ENCODE results near the gene TNFSF15.

The TNFSF15 gene

DNA sequence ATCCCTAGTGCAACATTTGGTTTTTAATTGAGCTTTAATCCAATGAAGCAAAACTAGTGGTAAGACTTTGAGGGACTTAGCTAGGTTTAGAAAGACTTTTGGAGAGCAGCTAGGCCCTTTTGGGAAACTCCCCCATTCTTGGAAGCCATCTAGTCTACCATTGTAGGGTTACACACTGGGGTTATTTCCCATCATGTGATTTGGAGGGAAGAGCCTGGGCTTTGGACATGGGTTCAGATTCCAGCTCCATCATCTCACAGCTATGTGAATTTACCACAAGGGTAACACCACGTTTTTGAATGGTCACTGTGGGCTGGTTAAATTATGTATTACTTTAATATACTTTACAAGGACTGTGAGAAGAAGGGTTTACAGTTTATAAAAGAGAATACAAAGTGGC is 18.3 kb upstream of the TNFSF15 start:
- no peak for DNase-seq

DNA sequence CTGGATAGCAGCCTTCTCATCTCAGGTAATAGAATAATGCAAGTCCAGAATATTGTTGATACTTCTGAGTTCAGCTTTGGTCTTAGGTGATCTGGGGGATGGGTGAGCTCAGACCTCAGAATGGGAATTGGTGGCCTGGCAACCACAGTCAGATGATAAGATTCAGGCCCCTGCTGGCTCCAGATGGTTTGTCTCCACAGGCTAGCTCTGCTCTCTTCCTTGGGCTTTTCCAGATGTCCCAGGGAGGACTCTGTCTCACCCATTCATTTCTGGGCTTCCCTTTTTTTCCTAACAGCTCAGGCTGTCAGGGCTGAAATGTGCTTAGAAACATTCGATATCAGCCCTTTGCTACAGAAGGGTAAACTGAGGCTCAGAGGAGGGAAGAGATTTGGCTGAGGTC is 17.6 kb upstream of the TNFSF15 start:
- no peak for DNase-seq

DNA sequence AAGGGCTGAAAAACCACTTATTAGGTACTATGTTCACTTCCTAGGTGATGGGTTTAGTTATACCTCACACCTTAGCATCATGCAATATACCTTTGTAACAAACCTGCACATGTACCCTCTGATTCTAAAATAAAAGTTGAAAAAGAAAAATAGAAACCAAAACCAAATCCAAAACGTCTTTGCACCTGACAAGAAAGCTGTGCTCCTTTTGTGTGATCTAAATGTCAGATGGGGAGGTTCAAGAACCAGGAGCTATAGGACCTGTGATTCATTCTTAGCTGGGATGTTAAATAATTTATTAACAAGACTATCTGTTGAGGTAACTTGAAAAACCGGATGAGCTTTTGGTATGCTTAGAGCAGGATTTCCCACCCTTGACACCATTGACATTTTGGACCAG is 16.9 kb upstream of the TNFSF15 start:
- DNase-seq: no peak

DNA sequence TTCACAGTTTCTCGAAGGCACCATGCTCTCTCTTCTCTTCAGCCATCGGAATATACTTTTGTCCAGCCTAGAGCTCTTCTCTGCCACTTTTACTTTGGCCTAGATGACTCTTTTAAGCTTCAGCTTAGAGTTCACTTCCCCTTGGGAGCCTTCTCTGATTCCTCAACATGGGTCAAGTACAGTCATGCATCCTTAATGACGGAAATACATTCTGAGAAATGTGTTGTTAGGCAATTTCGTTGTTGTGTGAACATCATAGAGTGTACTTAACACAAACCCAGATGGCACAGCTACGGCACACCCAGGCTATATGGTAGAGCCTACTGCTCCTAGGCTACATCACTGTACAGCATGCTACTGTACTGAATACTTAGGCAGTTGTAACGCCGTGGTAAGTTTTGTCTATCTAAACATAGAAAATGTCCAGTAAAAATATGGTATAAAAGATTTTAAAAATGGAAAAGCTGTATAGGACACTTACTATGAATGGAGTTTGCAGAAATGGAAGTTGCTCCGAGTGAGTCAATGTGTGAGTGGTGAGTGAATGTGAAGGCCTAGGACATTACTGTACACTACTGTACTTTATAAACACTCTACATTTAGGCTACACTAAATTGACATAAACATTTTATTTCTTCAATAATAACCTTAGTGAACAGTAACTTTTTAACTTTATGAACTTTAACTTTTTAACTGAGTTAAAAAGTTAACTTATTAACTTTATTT is 15.1 kb upstream of the TNFSF15 start:
- DNase-seq: no peak

DNA sequence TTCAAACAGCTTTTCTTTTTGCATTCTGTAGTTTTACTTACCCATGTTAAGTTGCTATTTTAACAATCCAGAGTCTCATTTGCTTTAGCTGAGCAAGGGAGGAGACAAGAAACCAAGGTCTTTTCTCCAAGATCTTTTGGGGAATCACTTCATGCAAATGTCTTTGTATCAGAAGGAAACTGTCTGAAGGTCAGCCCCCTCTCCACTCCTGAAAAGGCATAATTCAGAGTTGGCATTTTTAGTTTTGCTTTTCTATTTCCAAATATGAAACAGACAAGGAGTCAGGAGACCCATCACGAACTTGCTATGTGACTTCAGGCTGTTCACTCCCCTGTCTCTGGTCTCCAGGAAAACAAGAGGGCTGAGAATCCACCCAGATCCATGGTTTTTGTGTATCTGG is 12.3 kb upstream of the TNFSF15 start:
- DNase-seq: no peak

DNA sequence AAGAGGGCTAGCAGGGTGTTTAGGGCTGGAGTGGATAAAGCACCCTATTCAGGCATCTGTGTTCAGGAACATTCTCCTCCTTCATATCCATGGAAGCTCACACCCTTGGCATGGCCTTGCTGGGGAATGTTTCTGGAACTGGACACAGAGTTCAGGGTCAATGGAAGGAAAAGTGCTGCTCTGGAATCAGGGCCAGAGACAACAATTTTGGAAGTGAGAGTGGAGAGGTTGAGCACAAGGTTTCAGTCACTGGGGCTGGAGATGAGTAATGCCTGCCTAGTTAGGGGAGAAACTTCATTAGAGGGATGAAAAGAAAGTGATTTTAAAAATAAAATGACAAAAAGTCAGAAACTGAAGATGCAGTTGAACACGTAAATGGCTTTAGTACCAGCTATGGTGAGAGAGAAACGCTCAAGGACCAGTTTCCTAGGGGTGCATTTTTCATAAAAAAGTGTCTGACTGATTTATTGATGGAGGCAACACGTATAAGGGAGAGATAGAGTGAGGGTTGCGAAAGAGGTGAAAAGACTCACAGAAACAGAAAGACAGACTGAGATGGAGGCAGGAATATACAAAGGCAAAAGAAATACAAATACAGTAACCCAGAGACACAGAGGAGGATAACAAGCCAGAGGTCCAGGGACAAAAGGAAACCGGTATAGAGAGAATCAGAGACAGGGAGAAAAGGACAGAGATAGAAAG is 8.0 kb upstream of the TNFSF15 start:
- no peak for DNase-seq

DNA sequence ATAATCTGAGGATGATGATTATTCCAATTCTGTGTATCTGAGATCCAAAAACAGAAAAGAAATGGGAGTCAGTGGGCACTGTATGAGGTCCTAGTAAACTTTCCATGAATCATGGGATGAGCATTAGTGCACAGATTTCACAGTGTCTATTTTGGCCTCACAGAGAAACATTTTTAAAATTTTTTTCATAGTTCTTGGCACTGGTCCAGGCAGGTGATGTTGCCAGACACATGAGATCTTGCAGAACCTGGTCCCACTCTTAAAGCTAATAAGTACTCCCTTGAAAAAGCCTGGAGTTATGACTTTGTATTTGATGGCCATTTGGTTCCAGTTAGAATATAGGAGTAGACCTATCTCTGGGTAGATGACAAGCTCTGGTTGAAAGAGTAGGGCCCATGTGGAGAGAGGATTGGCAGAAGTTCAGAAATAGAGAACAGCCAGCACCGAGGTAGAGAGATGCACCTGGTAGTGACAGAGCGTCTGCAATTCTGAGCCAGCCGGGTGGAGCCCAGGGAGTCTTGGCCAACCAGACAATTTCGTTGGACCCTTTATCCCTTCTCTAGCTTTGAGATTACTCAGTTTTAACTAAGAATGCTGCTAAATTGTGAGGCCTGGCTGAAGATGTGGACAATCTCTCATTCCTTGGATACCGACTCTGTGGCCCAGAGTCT is 6.3 kb upstream of the TNFSF15 start:
- DNase-seq: no peak

DNA sequence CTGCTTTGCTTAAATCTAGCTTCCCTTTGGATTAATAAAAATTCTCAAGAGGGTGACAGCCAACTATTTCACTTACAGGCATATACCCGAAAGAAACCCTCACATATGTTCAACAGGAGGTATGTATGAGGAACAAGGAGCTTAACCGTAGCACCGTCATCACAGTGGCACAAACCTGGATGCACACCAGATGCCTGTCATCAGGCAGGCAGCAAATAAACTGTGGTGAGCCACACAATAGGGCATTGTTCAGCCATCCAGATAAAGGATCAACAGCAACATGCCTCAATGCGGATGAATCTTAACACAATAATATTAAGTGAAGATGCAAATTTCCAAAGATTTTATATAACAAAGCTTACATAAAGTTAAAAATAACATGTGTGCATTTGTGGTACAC is 5.5 kb upstream of the TNFSF15 start:
- no peak for DNase-seq

DNA sequence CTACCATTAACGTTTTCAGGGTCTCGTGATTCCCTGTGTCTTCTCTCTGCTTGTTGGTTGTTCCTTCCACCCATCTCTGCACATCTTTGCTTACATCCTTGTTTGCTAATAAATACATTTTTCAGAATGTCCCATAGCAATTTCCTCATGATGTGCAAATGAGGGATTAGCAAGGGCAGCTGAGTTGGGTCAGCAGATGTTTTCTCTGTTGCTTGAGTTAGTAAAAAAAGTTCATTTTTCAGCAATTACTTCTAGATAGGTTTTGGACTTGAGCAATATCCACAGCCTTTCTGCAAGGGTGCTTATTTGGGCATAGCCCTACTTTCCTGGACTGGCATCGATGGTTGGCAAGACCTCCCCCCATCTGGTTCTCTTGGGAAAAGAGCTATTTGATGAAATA is 4.8 kb upstream of the TNFSF15 start:
- no peak for DNase-seq

DNA sequence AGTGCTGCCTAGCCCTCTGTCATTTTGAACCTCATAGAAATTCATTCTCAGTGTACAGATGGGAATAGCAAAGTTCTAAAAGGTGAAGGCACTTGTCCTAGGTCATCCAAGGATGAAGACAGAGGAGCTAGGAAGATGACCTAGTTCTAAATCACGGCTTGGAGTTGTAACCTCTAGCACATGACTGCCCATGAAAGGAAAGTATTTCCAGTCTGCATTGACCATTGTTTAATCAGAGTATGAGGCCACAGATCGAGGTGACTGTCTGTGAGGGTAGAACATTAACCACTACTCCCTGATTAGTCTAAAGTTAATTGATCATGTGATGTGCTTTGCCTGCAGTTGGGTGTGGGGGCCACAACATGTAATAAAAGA is 674 bp upstream of the TNFSF15 start:
- DNase-seq: no peak

DNA sequence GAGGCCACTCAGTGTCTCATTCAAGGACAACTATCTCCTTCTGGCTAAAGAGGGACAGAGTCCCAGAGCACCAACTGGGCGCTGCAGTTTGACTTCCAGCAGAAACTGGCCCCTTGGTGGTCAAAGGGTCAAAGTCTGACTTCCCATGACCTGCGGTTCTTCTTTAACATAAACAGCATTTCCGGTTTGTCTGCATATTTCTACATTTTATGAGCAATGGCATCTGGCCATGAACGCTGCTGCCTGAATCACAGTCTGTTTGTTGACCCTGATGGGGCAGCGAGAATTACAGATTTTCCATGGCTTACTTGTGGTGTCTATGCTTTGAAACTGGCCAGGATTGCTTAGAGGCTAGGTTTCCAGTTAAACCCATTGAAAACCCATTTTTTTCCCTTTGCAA is 1.3 kb downstream of the TNFSF15 start:
- DNase-seq: no peak

DNA sequence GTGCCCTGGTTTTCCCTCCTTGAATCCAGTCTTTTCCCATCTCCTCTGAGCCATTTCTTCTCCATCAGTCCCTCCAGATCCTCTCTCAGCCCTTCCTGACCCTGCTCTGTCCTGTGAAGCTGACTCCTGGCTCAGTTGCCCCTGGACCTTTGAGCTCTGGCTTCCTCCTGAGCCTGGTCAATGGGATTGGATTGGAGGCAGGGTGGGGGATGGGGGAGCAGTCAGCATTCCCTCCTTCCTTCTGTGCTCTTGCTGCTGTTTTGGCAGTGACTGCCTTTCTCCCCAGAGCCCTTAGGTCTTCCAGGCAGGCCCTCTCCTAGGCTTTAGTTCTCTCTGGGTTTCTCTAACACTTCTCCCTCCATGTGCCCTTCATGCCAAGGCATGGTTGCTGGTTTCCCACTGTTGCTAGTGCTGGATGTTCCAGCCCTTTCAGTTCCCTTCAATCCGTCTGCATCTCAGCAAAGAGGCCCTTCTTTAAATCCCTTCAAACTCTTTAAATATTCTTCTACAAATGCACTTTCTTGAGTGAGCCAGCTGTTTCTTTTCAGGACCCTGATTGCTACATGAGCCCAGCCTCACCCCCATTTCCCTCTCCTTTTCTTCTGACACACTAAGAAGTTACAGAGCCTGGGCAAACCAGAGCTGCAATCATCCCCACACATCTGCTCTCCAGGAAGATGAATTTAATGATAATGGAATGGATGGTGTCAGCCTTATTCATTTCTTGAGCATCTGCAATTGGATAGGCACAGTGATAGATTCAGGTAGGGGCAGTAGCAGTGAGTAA is 2.2 kb downstream of the TNFSF15 start:
- DNase-seq: no peak

DNA sequence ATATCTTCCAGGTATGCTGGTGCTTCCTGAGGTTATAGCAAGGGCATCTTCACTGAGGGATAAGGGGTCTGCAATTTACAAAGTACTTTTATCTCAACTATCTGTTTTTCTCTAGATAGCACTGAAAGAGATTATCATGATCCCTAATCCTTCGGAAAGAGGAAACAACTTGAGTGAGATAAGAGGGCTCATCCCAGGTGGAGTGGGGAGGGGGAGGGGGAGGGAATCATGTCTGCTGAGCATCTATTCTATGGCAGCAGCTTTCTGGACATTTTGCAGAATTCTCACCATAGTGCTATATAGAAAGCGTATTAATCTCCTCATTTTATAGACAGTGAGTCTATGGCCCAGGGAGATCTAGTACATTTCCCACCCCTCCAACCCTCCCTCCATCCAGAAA is 5.9 kb downstream of the TNFSF15 start:
- no peak for DNase-seq

DNA sequence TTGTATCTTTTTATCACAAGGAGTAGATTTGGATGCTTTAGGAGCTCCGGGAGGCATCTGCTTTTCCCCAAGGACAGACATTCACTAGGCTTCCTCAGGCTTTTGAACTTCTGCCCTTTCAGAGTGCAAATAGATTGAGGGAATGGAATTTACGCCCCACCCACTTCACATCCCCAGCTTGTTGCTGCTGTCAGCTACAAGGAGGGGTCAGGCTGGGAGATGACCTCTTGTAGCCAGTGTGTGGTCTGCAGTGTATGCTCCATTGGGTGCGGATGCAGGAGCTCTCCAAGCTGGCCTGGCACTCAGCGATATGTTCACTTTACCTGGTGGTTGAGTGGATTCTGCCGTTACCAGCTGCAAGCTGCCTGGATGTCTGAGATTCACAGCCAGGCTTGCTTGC is 6.4 kb downstream of the TNFSF15 start:
- DNase-seq: no peak

DNA sequence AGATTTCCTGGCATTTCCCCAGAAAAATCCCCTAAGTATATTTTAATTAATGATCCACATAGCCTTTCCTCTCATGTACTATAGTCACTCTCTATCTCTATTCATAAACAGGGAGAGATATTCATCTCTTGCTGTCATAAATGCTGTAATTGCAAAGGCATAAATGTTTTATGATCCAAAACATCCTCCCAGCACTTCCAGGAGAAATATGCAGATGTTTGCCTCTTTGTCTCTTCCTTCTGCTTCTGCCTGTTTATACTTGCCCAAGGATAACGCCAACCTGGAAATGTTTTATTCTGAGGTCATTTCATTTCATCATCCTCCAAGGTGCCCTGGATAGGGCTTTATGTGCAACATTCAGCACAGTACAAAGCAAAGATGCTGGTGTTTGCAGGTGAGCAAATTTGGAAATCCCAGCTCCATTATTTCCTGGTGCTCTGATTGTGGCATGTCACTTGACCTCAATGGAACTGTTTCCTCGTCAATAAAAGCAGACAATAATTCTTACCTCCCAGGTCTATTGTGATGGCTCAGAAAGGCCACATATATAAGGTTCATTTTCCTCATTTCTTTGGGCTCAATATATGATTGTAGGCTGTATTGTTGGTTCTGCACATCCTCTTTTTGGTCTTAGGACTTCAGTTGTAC is 6.9 kb downstream of the TNFSF15 start:
- DNase-seq: no peak

DNA sequence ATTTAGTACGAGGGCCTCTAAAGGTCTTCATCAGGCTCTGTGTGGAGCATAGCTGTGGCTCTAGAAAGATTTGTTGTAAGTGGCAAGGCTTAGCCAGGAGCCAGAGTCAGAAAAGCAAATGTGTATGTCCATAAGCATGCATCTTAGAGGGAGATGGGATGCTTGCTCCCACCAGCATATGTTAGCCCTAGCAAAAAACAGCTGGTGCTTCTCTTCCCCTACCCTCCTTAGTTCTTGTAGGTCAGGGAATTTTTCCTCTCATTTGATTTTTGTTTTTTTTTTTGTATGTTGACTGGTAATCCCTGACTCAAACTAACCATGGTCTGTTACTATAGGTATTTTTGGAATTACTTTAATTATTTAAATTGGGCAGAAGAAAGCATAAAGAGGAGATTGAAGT is 7.7 kb downstream of the TNFSF15 start:
- no peak for DNase-seq

DNA sequence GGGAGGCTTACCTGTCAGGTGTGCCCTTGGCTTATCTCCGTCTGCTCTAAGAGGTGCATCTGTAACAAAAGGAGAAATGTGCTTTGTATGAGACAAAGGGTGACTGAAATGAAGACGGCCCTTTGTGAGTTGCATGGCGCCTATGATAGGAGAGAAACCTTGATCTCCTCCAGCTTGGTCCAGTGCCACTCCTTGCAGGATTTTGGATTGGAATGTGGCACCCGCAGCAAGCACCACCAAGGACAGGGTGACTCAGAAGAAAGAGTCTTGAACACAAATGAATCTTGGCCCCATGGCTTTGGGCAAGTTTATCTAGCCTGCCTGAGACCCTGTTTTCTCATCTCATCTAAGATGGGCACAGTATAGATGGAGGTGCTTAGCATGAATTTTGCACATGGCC is 13.4 kb downstream of the TNFSF15 start:
- DNase-seq: no peak

DNA sequence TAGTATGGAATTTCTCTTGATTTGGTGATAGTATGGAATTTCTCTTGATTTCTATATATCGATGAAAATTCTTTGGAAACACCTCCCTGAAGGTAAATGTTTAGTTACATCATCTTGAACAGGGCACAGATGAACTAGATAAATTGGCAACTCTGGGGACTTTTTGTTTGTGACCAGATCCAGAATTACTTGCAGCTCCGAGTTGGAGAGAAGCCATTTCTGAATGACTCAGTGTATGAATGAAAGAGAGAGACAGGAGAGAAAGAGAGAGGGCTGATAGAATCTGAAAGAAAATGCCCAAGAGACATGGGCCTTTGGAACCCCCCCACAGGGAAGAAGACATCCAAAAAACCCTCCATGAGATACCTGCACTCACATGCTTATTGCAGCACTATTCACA is 14.1 kb downstream of the TNFSF15 start:
- no peak for DNase-seq

DNA sequence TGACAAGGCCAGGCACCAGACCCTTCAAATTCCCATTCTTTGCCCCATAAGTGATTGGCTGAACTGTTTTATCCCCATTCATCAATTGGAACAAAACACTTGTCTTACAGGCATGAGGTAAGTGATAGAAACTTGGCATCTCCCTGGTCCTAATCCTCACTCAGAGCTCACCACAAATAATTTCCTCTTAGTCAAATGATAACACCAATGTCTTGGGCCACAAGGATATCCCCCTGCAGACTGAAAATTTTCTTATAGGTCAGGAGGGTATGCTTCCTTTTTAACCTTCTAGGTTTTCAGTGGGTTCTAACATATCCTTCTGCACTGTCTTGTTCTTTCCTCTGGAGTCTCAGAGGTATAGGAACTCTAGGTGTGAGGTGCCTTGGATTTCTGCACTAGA is 14.5 kb downstream of the TNFSF15 start:
- DNase-seq: no peak

DNA sequence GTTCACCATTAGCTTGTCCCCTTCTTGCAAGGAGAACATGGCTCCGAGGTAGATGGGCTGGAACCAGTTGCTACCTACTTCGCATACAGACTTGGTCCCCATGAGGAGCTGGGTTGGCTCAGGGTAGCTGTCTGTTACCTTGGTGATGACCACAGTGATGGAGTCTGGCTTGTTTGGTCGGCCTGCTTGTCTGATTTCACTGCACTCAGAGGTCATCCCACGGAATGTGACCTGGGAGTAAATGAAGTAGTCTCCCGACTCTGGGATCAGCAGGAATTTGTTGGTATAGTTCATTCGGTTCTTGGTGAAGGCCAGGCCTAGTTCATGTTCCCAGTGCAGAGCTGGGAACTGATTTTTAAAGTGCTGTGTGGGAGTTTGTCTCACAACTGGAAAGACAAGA is 15.3 kb downstream of the TNFSF15 start:
- no peak for DNase-seq

DNA sequence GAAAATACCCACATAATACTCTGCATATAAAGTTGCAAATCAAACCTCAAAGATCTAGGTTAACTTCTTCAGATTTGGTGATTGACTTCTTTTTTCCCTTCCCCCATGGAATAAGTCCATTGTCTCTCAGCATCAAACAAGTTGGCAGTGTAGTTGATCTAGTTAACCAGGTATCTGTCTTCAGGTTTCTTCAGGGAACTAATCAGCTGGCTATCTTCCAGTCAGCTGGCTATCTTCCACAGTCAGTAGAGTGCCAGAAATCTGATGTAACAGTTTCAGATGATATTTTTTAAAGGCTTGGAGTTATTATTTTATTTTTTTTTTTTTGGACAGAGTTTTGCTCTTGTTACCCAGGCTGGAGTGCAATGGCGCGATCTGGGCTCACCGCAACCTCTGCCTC is 16.8 kb downstream of the TNFSF15 start:
- DNase-seq: no peak

DNA sequence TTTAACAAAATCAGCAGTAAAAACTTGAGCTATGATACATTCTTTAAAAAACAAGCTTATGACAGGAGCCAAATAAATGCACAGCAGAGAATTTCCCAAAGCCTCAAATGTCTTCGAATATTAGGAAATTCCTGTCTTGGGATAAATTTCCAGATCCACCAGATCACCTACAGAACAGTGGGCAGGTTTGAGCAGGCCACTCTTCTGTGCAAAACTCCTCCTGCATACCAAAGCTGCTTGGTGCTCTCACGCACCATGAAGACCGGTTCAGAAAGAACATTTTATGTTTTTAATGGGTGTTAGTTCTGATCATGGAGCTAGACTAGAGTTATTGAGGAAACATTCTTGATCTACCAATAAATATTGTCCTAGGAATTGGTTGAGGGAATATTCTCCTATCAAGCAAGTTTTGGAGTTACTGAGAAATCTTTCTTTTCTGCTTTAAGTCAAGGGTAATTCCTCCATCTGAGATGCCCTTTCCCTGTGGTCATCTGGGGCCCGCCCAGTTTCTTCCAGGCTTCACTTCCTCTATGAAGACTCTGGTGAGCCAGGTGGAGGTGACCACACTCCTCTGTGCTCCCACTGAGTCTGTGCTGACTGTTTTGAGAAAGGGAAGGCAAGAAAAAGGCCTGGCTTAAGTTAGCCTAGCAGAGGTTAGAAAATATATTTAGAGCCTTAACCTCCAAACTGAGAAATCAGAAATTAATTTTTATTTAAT is 17.9 kb downstream of the TNFSF15 start:
- DNase-seq: no peak

Data from NK-92 treated with Interleukin-12 subunit alpha and Interleukin-12 subunit beta, amount 100 ng/mL, for 24 hours (cell line).